Neural progenitor cell (in vitro differentiated cells): ENCODE data around the gene OR4D9.

Experiments used
- EZH2 ChIP-seq: fragments of 200-600 bp; sonication (generic); IDR thresholded peaks from 2 replicates; pipeline ENCODE4 v1.6.1; 2017; ENCODE audit warnings: antibody characterized with exemption, mild to moderate bottlenecking, moderate library complexity
- TF ChIP-seq, protein P1 (sequence below): fragments of 200-600 bp; sonication (generic); IDR thresholded peaks from 2 replicates; pipeline ENCODE4 v1.5.1; 2017; ENCODE audit warnings: antibody characterized with exemption, mild to moderate bottlenecking

DNA sequence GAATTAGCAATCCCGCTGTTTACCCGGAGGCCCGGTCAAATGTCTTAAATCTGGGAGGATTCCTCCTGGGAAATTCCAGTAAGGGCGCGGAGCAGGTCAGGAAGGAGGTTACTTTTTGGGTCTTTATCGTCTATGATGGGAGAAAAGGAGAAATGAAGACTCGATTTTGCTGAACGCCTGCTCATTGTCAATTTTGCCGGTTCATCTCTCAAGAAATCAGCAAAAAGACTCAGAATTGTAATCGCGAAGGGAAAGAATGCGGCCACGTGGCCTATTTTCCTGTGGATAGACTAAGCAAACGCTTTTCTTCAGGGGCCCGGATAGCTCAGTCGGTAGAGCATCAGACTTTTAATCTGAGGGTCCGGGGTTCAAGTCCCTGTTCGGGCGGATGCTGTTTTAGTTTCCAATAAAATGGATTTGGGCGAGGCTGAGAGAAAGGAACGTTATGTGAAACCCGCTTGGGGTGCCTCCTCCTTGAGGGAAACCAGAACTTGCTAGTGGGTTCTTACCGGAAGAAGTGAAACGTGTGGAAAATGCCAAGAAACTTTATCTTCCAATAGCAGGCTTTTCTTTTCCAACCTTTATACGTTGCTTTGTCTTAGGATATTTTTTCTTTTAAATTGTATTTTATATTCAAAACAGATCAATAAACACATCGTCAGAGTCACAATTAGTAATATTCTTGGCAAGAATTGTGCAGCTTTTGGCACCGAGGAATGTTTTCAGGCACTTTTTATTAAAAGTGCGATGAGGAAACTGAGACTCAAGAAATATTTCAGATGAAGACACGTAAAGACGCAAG lies 45.0 kb downstream of the OR4D9 start:
- TF ChIP-seq, protein P1, sequence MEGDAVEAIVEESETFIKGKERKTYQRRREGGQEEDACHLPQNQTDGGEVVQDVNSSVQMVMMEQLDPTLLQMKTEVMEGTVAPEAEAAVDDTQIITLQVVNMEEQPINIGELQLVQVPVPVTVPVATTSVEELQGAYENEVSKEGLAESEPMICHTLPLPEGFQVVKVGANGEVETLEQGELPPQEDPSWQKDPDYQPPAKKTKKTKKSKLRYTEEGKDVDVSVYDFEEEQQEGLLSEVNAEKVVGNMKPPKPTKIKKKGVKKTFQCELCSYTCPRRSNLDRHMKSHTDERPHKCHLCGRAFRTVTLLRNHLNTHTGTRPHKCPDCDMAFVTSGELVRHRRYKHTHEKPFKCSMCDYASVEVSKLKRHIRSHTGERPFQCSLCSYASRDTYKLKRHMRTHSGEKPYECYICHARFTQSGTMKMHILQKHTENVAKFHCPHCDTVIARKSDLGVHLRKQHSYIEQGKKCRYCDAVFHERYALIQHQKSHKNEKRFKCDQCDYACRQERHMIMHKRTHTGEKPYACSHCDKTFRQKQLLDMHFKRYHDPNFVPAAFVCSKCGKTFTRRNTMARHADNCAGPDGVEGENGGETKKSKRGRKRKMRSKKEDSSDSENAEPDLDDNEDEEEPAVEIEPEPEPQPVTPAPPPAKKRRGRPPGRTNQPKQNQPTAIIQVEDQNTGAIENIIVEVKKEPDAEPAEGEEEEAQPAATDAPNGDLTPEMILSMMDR: no peak
- TF ChIP-seq EZH2: no peak
